ENCODE data around the gene DHX16. TPM values are rescaled to one million over a fixed set of nuclear protein-coding genes. Genes with fewer than 3 reads are reported as not detected.

Gene DHX16
- total RNA-seq, 4 donors from 2014 or later, result 19.5 to 28.1 (median 24.3) TPM

DNA sequence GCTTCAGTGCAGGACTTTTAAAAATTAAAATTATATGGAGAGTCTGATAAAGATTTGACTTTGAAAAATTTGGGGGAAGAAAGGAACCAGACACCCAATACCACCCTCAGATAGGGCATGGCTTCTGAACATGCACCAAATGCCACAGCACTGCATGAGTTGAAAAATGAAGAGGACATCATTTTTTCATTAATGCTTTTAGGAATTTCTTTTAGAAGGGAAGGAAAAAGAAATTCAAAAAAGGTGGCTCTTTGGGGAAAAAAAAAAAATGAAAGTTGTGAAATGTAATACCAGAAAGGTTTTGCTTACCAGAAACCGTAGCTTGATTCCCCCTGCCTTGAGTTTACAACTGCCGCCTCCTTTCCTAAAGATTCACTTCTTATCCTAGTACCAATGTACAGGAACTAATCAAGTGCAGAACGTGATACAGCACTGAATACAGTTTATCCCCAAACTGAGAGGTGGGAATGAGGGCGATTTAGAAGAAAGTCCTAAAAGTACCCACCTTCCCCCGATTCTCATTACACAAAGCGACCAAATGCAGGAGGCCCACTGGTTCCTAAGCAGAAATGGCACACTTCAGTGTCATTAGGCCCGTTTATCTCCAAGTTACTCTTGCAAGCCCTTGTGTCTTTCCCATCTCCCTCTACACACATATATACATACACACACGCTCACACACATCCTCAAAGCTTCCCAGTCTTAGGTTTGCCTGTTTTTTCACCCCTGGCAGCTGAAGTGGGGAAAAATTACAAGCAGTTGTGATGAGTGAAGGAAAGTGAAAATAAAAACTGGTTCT is 58.6 kb downstream of the DHX16 start:
- no peak for TF ChIP-seq CTCF (IDR thresholded peaks at IDR 0.05)
- DNase-seq (ENCODE audit: low spot score) (no peak), ATAC-seq (ENCODE audit: low FRiP score) (no peak)

DNA sequence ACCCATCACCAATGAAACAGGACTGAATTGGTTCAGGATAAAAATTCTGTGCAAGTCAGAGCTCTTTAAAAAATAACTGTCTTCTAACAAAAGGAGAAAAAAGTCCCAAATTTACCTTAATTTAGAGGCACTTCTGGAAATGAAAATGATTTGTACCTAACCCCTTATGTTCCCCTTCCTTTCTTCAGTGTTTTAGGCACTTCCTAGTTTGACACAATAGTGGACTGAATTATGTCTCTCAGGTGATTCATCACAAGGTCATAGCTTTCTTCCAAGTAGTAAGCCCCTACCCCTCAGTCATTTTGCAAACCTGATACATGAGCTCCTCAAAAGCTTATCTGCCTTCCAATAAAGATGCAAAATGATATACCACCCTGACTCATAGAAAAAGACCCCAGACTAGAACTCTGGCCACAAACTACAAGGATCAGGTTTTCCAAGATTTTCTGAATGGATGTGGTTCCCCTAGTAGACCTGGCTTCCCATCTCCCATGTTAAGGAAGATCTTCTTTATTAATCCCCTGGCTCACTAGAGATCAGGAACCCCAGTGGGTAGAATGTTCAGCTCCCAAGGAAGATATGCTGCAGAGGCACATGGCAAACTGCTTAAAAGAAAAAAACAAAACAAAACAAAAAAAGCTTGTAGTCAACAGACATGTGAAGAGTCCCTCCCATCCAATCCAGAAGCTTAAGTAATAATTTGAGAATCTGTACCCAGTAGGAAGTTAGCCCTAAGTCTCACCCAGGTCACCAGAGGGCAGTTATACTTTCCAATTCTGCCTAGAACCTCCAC is 59.4 kb downstream of the DHX16 start:
- ATAC-seq (ENCODE audit: low FRiP score) (no peak), DNase-seq (ENCODE audit: low spot score) (no peak)
- no peak for TF ChIP-seq CTCF (IDR thresholded peaks at IDR 0.05)

GRCh38 chr6:30612687-30613248 is 60.0 kb downstream of the DHX16 start:
- ATAC-seq (ENCODE audit: low FRiP score), result no peak

DNA sequence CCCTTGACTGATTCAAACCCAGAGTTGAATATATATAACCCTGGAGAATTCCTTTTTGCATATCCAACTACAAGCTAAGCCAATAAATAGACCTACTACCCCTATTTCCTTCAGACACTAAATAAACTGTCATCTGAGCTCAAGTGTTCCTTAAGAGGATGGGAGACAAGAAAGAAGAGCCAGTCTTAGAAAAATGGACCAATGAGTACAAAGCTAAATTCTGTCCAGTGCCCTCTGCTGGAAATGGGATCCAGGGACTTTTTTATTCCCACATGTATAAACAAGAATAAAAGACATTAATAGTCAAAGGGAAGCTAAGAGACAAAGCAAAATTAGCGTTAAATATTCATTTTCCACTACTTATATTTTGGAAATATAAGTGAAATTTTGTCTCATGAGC is 60.6 kb downstream of the DHX16 start:
- ATAC-seq (ENCODE audit: low FRiP score), result no peak
- no peak for DNase-seq (ENCODE audit: low spot score)
- no peak for TF ChIP-seq CTCF (IDR thresholded peaks at IDR 0.05)

More at GRCh38 chr6:30612687-30613248, 60.0 kb downstream of the DHX16 start:
- no peak for DNase-seq (ENCODE audit: low spot score)
- no peak for TF ChIP-seq CTCF (IDR thresholded peaks at IDR 0.05)

GRCh38 chr6:30611856-30612194 is 61.0 kb downstream of the DHX16 start:
- no peak for TF ChIP-seq CTCF (IDR thresholded peaks at IDR 0.05)
- ATAC-seq (ENCODE audit: low FRiP score), result no peak
- no peak for DNase-seq (ENCODE audit: low spot score)

DNA sequence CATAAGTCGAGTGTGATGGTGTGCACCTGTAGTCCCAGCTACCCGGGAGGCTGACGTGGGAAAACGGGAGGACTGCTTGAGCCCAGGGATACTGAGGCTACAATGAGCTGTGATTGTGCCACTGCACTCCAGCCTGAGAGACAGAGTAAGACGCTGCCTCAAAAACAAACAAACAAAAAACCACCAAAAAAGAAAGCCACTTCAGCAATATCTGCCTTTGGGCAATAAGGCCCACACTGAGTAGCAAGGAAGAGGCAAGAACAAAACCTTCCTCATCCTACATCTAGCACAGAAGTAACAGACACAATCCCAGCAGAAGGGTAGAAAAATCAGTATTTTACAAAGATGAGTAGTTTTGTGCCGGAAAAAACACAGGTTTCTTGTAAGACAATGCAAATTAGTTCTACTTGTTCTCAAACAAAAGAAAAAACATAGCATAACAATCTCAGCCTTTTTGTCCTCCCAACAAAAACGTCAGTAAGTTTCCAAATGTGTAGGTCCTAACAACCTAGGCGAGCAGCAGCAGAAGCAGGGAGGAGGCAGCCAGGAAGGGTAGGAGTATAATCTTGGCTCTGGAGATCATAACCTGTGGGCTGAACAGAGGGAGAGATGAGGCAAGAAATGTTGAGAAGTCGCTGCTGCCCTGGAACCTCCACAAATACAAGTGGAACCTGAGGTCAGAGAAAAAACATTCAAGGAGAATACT is 61.5 kb downstream of the DHX16 start:
- no peak for TF ChIP-seq CTCF (IDR thresholded peaks at IDR 0.05)
- ATAC-seq (ENCODE audit: low FRiP score) (no peak), DNase-seq (ENCODE audit: low spot score) (no peak)

All from omental fat pad (tissue), 4 donors.